Naive B cell (primary cell): ENCODE results near the gene TRIM34. TPM values are rescaled to one million over a fixed set of nuclear protein-coding genes. Genes with fewer than 3 reads are reported as not detected.
A peak's percentile ranks its signal among the peaks of the same experiment; 100 is the strongest.
"Not testable (repeated sequence)": the region's sequence is repeated elsewhere in the genome, so short reads cannot be mapped to it uniquely, and the experiment has no call there.

ENCODE experiments used
- ATAC-seq, 2 donors: fragments of 150-1000 bp; cut with Tn5 transposase; 2 replicates each; pipeline ENCODE4 v1.10.0; 2021; ENCODE audit warnings: low read depth in 2 of 2, mild to moderate bottlenecking in 2 of 2, moderate library complexity in 2 of 2
- DNase-seq: peaks from one replicate; pipeline ENCODE4 v3.0.0; 2022
- H3K27ac Mint-ChIP-seq, 6 donors: one replicate each; pipeline ENCODE4 v1.8.0; 2020 to 2022; ENCODE audit warnings: mild to moderate bottlenecking in 6 of 6, mixed read lengths in 6 of 6, moderate library complexity in 5 of 6, inconsistent platforms in 2 of 6
- H3K27me3 Mint-ChIP-seq, 3 donors: one replicate each; pipeline ENCODE4 v1.8.0; 2021 to 2022; ENCODE audit warnings: mixed read lengths in 3 of 3, mild to moderate bottlenecking in 1 of 3
- H3K36me3 Mint-ChIP-seq, 2 donors: one replicate each; pipeline ENCODE4 v1.8.0; 2020 to 2022; ENCODE audit warnings: mixed read lengths in 2 of 2, inconsistent platforms in 1 of 2, mild to moderate bottlenecking in 1 of 2
- H3K4me1 Mint-ChIP-seq, 3 donors: one replicate each; pipeline ENCODE4 v1.8.0; 2020 to 2022; ENCODE audit warnings: mixed read lengths in 3 of 3, inconsistent platforms in 1 of 3, mild to moderate bottlenecking in 1 of 3, moderate library complexity in 1 of 3
- H3K4me3 Mint-ChIP-seq, 8 donors: one replicate each; pipeline ENCODE4 v1.8.0; 2020 to 2022; ENCODE audit warnings: mild to moderate bottlenecking in 8 of 8, mixed read lengths in 8 of 8, moderate library complexity in 8 of 8, inconsistent platforms in 2 of 8
- H3K9me3 Mint-ChIP-seq, 7 donors: one replicate each; pipeline ENCODE4 v1.8.0; 2020 to 2022; ENCODE audit warnings: mixed read lengths in 7 of 7, mild to moderate bottlenecking in 5 of 7, inconsistent platforms in 2 of 7, moderate library complexity in 1 of 7
- polyA plus RNA-seq, 6 donors: library from polyadenylated mRNA; unstranded; fragments of 300-500 nt; fragmentation: Illumina TruSeq; gene quantifications; one replicate each; pipeline ENCODE4 v1.2.3, GENCODE V29; 2021; ENCODE audit warnings: low read depth in 6 of 6

Gene TRIM34
- polyA plus RNA-seq, 6 donors from 2014 or later: 25.3 to 58.5 (median 30.8) TPM

DNA sequence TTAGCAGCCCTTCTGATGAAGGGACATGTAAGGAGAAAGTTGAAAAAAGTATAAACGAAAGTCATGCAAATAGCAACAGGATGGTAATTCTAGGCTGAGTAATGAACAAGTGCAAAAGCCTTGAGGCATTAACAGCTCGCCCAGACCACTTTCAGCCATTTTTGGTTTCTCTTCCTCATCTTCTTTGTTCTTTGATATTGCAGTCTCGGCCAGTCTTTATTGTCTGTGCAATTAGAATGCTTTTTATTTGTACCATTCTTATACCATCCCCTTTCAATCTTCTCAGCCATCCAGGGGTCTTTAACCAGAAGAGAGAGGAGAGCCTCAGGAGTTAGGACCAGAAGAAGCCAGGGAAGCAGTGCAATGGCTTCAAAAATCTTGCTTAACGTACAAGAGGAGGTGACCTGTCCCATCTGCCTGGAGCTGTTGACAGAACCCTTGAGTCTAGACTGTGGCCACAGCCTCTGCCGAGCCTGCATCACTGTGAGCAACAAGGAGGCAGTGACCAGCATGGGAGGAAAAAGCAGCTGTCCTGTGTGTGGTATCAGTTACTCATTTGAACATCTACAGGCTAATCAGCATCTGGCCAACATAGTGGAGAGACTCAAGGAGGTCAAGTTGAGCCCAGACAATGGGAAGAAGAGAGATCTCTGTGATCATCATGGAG, 7.3 kb downstream of the TRIM34 start:
- ATAC-seq (peak; percentile 97 to 99), DNase-seq (peak; percentile 65)
- no peaks in the 10 kb centered on the region for H3K27me3 Mint-ChIP-seq
- H3K9me3 Mint-ChIP-seq: peaks cover 0 to 4% (median 0%) of the 10 kb centered on the region in 7 donors
- peak overlapping the region; percentile 80 to 96 (median 88) for H3K27ac Mint-ChIP-seq
- peaks cover 45 to 50% (median 48%) of the 10 kb centered on the region in 3 donors for H3K4me1 Mint-ChIP-seq
- H3K4me3 Mint-ChIP-seq: peak overlapping the region; percentile 53 to 87 (median 78)
- peaks cover 25 to 37% of the 10 kb centered on the region in 2 donors for H3K36me3 Mint-ChIP-seq

- H3K9me3 Mint-ChIP-seq: no peaks in the 10 kb centered on the region
- H3K27ac Mint-ChIP-seq: peak overlapping the region in 1 of 6 donors; percentile 5
- no peaks in the 10 kb centered on the region for H3K27me3 Mint-ChIP-seq
- ATAC-seq (no peak), DNase-seq (no peak)
- H3K4me3 Mint-ChIP-seq: no peak overlapping the region
- peaks cover 42 to 52% of the 10 kb centered on the region in 2 donors for H3K36me3 Mint-ChIP-seq
- H3K4me1 Mint-ChIP-seq: peaks cover 0 to 4% (median 0%) of the 10 kb centered on the region in 3 donors
Measured at GRCh38 chr11:5639953-5640352, 15.2 kb downstream of the TRIM34 start.

DNA sequence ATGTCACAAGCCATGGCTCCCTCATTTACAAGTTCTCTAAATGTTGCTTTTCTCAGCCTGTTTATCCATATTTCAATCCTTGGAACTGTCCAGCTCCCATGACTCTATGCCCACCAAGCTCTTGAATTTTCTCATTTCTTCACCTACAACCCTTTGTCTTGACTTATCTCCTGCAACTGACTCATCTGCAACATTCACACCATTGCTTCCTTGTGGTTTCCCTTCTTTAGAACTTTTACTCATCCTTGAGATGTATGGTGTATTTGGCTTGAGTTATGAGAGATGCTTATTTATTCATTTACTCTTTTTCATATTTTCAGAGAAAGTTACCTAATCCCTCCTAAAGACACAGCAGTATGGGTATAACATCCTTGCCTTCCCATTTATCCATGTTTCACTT, 18.8 kb downstream of the TRIM34 start:
- Mint-ChIP-seq H3K27ac (peak overlapping the region in 1 of 6 donors; percentile 13), H3K9me3 (no peaks in the 10 kb centered on the region), H3K27me3 (no peaks in the 10 kb centered on the region), H3K4me3 (no peak overlapping the region), H3K36me3 (peaks cover 32 to 34% of the 10 kb centered on the region in 2 donors), H3K4me1 (peaks cover 0 to 4% (median 0%) of the 10 kb centered on the region in 3 donors)
- no peak for ATAC-seq
- no peak for DNase-seq

DNA sequence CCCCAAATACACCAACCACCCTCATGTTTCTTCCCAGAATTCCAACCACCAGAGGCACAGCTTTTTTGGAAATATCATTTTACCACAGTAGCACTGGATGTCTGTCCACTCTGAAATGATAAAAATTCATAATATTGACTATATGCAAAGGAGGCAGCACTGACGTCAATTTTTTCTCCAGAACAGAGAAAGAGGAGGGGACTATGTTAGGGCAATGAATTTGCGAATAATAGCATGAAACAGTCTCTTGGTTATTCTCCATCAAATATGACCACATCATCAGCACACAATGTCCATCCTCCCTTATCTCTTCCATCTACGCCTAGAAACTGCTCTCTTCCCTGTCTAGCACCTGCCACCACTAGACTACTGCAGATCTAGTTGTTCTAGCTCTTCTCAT, 21.3 kb downstream of the TRIM34 start:
- no peaks in the 10 kb centered on the region for H3K27me3 Mint-ChIP-seq
- no peak for DNase-seq
- H3K36me3 Mint-ChIP-seq: peaks cover 21 to 26% of the 10 kb centered on the region in 2 donors
- H3K27ac Mint-ChIP-seq: peak overlapping the region in 2 of 6 donors; percentile 44 to 84
- no peaks in the 10 kb centered on the region for H3K9me3 Mint-ChIP-seq
- no peak for ATAC-seq
- peaks cover 0 to 4% (median 0%) of the 10 kb centered on the region in 3 donors for H3K4me1 Mint-ChIP-seq
- H3K4me3 Mint-ChIP-seq: no peak overlapping the region

DNA sequence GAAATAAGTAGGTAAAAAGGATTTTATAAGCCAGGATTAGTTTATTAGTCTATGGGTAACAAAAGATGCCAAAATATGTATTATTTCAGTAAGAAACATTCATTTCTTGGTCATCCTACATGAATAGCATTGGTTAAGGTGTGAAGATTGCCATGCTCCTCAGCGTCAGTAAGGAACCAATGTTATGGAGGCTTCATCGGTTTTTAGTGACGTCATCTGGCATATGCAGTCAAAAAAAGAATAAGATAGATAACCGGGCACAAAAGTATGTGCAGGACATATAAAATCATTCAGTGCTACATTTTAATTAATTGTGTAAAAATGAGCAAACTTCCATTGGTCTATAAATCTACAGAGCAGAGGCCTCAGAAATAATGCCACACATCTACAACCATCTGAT, 30.7 kb downstream of the TRIM34 start:
- Mint-ChIP-seq H3K27me3 (no peaks in the 10 kb centered on the region), H3K4me1 (no peaks in the 10 kb centered on the region), H3K36me3 (peaks cover 15 to 20% of the 10 kb centered on the region in 2 donors), H3K4me3 (no peak overlapping the region), H3K27ac (no peak overlapping the region), H3K9me3 (peaks cover 0 to 6% (median 0%) of the 10 kb centered on the region in 7 donors)
- no peak for ATAC-seq
- no peak for DNase-seq

- peaks cover 20% of the 10 kb centered on the region in 2 donors for H3K36me3 Mint-ChIP-seq
- ATAC-seq, H3K4me1 Mint-ChIP-seq, DNase-seq, H3K9me3 Mint-ChIP-seq, H3K4me3 Mint-ChIP-seq, H3K27ac Mint-ChIP-seq, H3K27me3 Mint-ChIP-seq: not testable (repeated sequence)
Measured at GRCh38 chr11:5656956-5657355, 32.2 kb downstream of the TRIM34 start.

DNA sequence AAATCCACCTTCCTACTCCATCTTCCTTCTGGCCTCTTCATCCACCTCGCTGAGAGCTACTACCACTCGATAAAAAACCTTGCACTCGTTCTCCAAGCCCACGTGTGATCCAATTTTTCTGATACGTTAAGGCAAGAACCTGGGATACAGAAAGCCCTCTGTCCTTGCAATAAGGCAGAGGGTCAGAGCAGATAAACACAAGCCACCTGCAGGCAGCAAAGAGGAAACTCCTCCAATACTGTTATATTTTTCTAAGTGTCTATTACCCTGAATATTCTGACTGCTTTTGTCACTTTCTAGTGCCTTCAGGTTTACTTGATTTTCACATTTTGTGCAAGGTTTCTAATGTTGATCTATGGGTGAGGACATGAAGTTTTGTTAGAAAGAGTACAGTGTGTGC, 33.5 kb downstream of the TRIM34 start:
- H3K9me3 Mint-ChIP-seq: peaks cover 0 to 4% (median 0%) of the 10 kb centered on the region in 7 donors
- H3K4me1 Mint-ChIP-seq: no peaks in the 10 kb centered on the region
- H3K4me3 Mint-ChIP-seq: no peak overlapping the region
- H3K27ac Mint-ChIP-seq: no peak overlapping the region
- DNase-seq (no peak), ATAC-seq (no peak)
- no peaks in the 10 kb centered on the region for H3K27me3 Mint-ChIP-seq
- H3K36me3 Mint-ChIP-seq: peaks cover 14 to 16% of the 10 kb centered on the region in 2 donors

- ATAC-seq: no peak
- no peaks in the 10 kb centered on the region for H3K9me3 Mint-ChIP-seq
- DNase-seq: no peak
- H3K27ac Mint-ChIP-seq: no peak overlapping the region
- H3K27me3 Mint-ChIP-seq: no peaks in the 10 kb centered on the region
- no peak overlapping the region for H3K4me3 Mint-ChIP-seq
- H3K4me1 Mint-ChIP-seq: no peaks in the 10 kb centered on the region
- peaks cover 6 to 19% of the 10 kb centered on the region in 2 donors for H3K36me3 Mint-ChIP-seq
Measured at GRCh38 chr11:5663511-5663910, 38.7 kb downstream of the TRIM34 start.

DNA sequence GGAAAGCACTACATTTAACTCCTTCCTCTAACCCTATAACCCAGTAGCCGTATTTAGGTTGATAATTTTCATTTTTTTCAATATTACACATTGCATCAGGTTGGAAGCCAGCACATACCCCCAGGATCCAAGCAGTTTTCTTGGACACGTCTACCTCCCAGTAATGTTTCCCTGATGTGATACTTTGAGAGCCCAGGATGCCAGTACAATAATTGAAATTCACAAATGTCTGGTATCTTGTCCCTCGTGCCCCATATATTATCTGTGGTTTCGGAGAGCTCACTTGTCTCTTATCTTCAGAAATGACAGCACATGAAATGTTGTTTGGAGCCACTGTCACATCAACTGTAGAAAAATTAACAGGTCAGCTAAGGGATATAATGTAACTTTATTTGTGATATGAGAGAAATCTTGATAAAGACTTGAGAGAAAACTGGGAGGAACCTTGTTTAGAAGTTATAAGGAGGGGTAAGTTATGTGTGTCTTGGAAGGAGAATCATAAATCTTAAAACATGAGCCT, 40.3 kb downstream of the TRIM34 start:
- peaks cover 9 to 19% of the 10 kb centered on the region in 2 donors for H3K36me3 Mint-ChIP-seq
- H3K4me1 Mint-ChIP-seq: no peaks in the 10 kb centered on the region
- peak overlapping the region in 2 of 6 donors; percentile 55 to 92 for H3K27ac Mint-ChIP-seq
- no peak for DNase-seq
- no peaks in the 10 kb centered on the region for H3K9me3 Mint-ChIP-seq
- no peaks in the 10 kb centered on the region for H3K27me3 Mint-ChIP-seq
- ATAC-seq: no peak
- H3K4me3 Mint-ChIP-seq: no peak overlapping the region

GRCh38 chr11:5665746-5666401, 41.1 kb downstream of the TRIM34 start:
- no peaks in the 10 kb centered on the region for H3K9me3 Mint-ChIP-seq
- no peaks in the 10 kb centered on the region for H3K4me1 Mint-ChIP-seq
- H3K27me3 Mint-ChIP-seq: no peaks in the 10 kb centered on the region
- no peak for DNase-seq
- no peak overlapping the region for H3K4me3 Mint-ChIP-seq
- peak overlapping the region in 2 of 6 donors; percentile 16 to 53 for H3K27ac Mint-ChIP-seq
- ATAC-seq: no peak
- peaks cover 16 to 19% of the 10 kb centered on the region in 2 donors for H3K36me3 Mint-ChIP-seq

DNA sequence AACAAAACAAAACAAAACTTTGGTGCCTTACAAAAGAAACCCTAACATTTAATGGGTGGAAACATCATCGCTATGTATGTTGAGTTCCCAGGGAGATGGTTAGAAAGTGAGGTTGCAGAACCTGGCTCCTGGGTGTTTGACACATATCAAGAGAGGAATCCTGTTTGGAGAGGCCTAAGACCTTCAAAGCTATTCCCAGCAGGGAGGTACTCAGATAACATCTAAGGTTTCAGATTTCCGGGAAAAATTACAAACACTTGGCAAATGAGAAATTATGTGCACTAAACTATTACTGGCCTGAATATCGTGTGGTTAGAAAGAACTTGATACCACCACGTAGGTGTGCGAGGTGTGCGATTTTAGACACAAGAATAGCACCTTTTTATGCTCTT, 41.6 kb downstream of the TRIM34 start:
- ATAC-seq: no peak
- Mint-ChIP-seq H3K27ac (no peak overlapping the region), H3K4me1 (no peaks in the 10 kb centered on the region), H3K36me3 (peaks cover 12 to 19% of the 10 kb centered on the region in 2 donors), H3K9me3 (no peaks in the 10 kb centered on the region), H3K4me3 (no peak overlapping the region), H3K27me3 (no peaks in the 10 kb centered on the region)
- DNase-seq: no peak

DNA sequence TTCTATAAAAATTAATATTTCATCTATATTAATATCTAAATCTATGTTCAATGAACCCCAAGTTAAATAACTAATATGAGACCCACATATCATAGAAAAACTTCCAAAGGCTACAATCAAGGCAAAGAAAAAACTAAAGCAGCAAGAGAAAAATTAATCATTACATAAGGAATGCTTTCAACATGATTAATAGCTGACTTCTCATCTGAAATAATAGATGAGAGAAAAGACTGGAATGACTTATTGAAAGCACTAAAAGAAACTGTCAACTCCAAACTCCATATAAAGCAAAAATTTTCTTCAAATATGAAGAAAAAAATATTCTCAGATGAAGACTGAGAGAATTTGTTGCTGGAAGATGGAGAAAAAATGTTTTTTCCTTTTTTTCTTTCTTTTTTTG, 47.0 kb downstream of the TRIM34 start:
- ATAC-seq (no peak), DNase-seq (no peak)
- H3K4me1 Mint-ChIP-seq: peaks cover 0 to 13% (median 9%) of the 10 kb centered on the region in 3 donors
- H3K4me3 Mint-ChIP-seq: no peak overlapping the region
- peaks cover 0 to 17% of the 10 kb centered on the region in 2 donors for H3K36me3 Mint-ChIP-seq
- H3K27ac Mint-ChIP-seq: no peak overlapping the region
- H3K9me3 Mint-ChIP-seq: no peaks in the 10 kb centered on the region
- no peaks in the 10 kb centered on the region for H3K27me3 Mint-ChIP-seq

GRCh38 chr11:5674391-5674790, 49.6 kb downstream of the TRIM34 start:
- Mint-ChIP-seq H3K4me1 (peaks cover 0 to 13% (median 11%) of the 10 kb centered on the region in 3 donors), H3K27me3 (no peaks in the 10 kb centered on the region), H3K9me3 (peaks cover 0 to 2% (median 0%) of the 10 kb centered on the region in 7 donors), H3K36me3 (peaks cover 16 to 31% of the 10 kb centered on the region in 2 donors), H3K27ac (peak overlapping the region in 2 of 6 donors; percentile 45 to 77), H3K4me3 (no peak overlapping the region)
- ATAC-seq: no peak
- no peak for DNase-seq

DNA sequence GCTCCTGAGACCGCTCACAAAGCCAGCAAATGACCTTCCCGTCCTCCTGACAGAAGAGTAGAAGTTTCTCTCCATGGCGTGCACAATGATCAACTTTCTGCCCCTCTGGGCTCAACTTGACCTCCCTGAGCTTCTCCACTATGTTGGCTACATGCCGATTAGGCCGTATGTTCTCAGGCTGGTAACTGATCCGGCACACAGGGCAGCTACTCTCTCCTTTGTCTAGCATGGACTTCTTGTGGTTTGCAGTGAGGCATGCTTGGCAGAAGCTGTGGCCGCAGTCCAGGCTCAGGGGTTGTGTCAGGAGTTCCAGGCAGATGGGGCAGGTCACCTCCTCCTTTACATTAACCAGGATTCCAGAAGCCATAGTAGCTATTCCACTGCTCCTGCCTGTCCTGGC, 55.0 kb downstream of the TRIM34 start:
- peaks cover 0 to 2% (median 0%) of the 10 kb centered on the region in 7 donors for H3K9me3 Mint-ChIP-seq
- H3K36me3 Mint-ChIP-seq: peaks cover 21 to 22% of the 10 kb centered on the region in 2 donors
- DNase-seq (no peak), ATAC-seq (no peak)
- peak overlapping the region in 2 of 6 donors; percentile 64 to 88 for H3K27ac Mint-ChIP-seq
- H3K4me3 Mint-ChIP-seq: peak overlapping the region in 1 of 8 donors; percentile 52
- H3K27me3 Mint-ChIP-seq: no peaks in the 10 kb centered on the region
- peaks cover 15 to 28% (median 24%) of the 10 kb centered on the region in 3 donors for H3K4me1 Mint-ChIP-seq
